IPS-18a (cell line): ENCODE results near the gene LCNL1.

Experiments
- H3K27ac ChIP-seq: one replicate; pipeline ENCODE4 v1.5.1; 2013; ENCODE audit warnings: low read length
- H3K27me3 ChIP-seq: one replicate; pipeline ENCODE4 v1.6.1; 2013; ENCODE audit warnings: mild to moderate bottlenecking, low read length; ENCODE audit not compliant: control insufficient read depth, insufficient read depth
- H3K36me3 ChIP-seq: one replicate; pipeline ENCODE4 v1.6.1; 2013; ENCODE audit warnings: low read depth, low read length; ENCODE audit not compliant: control insufficient read depth
- H3K4me1 ChIP-seq: one replicate; pipeline ENCODE4 v1.6.1; 2013; ENCODE audit warnings: low read depth, low read length; ENCODE audit not compliant: control insufficient read depth
- H3K4me3 ChIP-seq: one replicate; pipeline ENCODE4 v1.5.1; 2013; ENCODE audit warnings: low read length
- H3K9ac ChIP-seq: one replicate; pipeline ENCODE4 v1.6.1; 2013; ENCODE audit warnings: mild to moderate bottlenecking, low read length, moderate library complexity
- H3K9me3 ChIP-seq: one replicate; pipeline ENCODE4 v1.6.1; 2013; ENCODE audit warnings: low read depth, low read length; ENCODE audit not compliant: control insufficient read depth

Gene LCNL1

DNA sequence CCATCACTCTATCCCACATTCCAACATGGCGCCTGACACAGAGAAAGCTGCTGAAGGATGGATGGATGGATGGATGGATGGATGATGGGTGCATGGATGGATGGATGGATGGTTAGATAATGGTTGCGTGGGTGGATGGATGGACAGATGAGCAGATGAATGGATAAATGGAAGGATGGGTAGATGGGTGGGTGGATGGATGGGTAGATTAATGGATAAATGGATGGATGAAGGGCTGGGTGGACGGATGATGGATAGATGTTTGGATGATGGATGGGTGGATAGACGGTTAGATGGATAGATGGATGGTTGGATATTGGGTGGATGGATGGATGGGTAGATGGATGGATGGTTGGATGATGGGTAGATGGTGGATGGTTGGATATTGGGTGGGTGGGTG, 26.2 kb upstream of the LCNL1 start:
- H3K36me3 ChIP-seq = no peaks in the 10 kb centered on the region
- H3K4me3 ChIP-seq = no peak overlapping the region
- H3K27me3 ChIP-seq = no peaks in the 10 kb centered on the region
- H3K27ac ChIP-seq = no peak overlapping the region
- no peak overlapping the region for H3K9ac ChIP-seq
- no peaks in the 10 kb centered on the region for H3K9me3 ChIP-seq
- no peaks in the 10 kb centered on the region for H3K4me1 ChIP-seq

DNA sequence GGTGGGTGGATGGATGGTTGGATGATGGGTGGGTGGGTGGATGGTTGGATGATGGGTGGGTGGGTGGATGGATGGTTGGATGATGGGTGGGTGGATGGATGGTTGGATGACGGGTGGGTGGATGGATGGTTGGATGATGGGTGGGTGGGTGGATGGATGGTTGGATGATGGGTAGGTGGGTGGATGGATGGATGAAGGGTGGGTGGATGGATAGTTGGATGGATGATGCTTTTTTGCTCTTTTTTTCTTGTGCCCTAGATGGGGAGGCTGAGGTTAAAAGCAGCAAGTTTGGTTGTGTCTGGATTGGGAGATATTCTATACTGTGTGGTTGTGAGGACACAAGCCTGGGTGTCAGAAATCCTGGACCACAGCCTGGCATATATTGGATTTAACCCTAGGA, 25.3 kb upstream of the LCNL1 start:
- Histone ChIP-seq H3K9ac (no peak overlapping the region), H3K4me3 (no peak overlapping the region), H3K27ac (no peak overlapping the region), H3K9me3 (no peaks in the 10 kb centered on the region), H3K4me1 (no peaks in the 10 kb centered on the region), H3K36me3 (no peaks in the 10 kb centered on the region), H3K27me3 (no peaks in the 10 kb centered on the region)

DNA sequence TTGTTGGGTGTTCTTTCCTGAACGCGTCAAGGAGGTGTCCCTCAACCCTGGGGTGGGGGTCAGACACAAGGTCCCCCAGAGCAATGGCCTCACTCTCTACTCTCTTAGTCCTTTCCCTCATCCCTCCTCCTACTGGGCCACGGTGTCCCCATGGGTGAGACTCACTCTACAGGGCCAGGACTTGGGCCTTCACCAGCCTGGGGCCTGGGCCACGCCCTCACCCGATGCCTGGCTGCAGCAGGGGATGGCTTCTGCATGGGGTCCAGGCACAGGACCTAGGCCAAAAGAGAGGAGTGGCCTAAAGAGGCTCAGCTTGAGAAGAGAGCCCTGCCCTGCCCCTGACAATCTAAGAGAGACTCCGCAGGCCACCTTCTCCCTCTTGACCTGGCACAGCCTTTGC, 24.9 kb upstream of the LCNL1 start:
- H3K9ac ChIP-seq = no peak overlapping the region

DNA sequence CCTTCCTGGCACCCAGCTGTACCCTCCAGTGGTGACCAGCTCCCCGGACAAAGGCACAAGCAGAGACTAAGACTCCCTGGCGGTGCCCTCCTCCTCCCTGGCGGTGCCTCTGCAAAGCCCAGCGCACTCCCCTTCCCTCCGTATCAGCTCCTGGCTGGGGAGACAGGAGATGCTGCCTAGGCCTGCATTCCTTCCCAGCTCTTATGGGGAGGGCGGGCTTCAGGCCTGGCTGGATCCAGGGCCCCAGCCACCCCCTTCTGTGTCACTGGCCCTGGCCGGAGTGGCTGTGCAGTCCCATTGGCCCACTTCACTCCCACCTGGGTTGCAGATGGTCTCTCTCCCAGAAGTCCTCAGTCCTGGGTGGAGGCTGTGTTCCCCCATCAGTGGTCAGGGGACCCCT, 24.3 kb upstream of the LCNL1 start:
- H3K9me3 ChIP-seq = no peaks in the 10 kb centered on the region
- H3K27ac ChIP-seq = no peak overlapping the region
- H3K9ac ChIP-seq = no peak overlapping the region
- H3K4me3 ChIP-seq = no peak overlapping the region
- no peaks in the 10 kb centered on the region for H3K27me3 ChIP-seq
- no peaks in the 10 kb centered on the region for H3K36me3 ChIP-seq
- H3K4me1 ChIP-seq = no peaks in the 10 kb centered on the region

More for the DNA sequence above, 24.9 kb upstream of the LCNL1 start:
- Histone ChIP-seq H3K27me3 (no peaks in the 10 kb centered on the region), H3K9me3 (no peaks in the 10 kb centered on the region), H3K4me3 (no peak overlapping the region), H3K27ac (no peak overlapping the region), H3K4me1 (no peaks in the 10 kb centered on the region), H3K36me3 (no peaks in the 10 kb centered on the region)

DNA sequence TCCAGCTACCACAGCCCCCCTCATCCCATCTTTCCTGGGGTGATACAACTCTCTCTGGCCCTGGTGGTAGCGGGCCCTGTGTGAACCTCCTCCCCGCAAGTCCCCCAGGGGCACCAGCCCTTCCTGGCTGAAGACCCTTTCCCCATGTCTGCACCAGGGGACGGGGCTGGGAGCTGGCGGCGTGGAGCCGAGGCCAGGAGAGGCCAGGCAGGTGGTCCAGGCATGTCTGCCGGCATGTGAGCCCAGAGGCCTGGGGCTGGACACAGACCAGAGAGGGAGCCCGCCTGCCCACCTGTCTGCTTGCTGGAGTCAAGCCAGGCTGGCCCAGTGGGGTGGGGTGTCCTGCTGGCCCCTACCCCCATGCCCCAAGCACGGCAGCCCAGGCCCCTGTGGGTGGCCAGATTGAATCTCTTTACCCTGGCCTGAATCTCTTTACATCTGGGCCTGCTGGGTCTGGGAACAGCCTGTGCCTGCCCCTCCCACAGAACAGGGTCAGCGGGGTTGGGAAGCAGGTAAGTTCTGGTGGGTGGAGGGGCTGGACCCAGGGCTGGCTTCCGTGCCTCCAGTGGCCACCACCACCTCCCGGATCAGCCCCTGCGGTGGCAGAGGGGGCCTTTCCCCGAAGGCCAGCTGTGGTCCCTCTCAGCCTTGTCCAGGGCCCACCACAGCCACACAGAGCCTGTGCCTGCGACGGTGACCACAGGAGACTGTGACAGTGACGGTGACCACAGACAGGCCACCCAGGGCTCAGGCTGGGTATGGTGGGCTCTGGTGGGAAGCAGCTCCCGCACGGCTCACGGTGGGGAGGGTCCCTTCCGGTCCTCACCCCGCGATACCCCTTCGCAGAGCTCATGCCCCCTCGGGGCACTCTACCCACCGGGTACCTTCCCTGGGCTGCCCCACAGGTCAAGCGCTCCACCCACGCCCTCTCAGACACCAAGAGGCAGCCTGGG, 23.6 kb upstream of the LCNL1 start:
- Histone ChIP-seq H3K4me3 (no peak overlapping the region), H3K36me3 (no peaks in the 10 kb centered on the region), H3K9me3 (no peaks in the 10 kb centered on the region), H3K9ac (no peak overlapping the region), H3K4me1 (no peaks in the 10 kb centered on the region), H3K27me3 (no peaks in the 10 kb centered on the region), H3K27ac (no peak overlapping the region)

DNA sequence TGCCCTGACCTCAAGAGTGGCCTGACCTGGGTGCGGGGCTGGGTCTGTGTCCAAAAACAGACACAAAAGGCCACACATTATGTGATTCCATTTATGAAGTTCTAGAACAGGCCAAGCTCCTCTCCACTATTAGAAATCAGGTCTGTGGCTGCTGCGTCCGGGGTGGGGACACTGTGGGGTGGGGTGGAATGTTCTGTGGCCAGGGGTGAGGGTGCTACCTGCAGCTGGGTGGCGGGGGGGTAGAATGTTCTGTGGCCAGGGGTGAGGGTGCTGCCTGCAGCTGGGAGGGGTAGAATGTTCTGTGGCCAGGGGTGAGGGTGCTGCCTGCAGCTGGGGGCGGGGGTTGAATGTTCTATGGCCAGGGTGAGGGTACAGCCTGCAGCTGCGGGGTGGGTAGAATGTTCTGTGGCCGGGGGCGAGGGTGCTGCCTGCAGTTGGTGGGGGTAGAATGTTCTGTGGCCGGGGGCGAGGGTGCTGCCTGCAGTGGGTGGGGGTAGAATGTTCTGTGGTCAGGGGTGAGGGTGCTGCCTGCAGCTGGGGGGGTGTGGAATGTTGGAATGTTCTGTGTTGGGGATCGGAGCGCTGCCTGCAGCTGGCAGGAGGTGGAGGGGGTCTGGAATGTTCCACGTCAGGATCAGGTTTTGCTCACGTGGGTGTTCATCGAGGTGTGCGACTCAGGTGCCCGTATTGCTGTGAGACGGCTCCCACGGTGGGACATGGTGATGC, 22.4 kb upstream of the LCNL1 start:
- no peak overlapping the region for H3K9ac ChIP-seq

DNA sequence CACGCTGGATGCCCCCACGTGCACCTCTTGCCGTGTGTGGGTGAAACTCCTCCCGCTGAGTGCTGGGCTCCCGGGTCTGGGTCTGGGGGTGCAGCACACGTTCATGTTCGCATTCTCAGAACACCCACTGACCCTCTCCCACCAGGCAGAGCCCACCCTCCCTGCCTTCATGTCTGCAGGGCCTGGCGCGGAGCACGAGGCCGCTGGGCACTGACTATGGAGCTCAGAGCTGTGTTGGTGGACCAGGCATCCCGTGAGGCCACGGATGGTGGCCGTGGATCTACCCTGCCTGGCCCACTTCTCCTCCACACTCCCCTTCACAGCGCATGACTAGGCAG, 21.9 kb upstream of the LCNL1 start:
- Histone ChIP-seq H3K36me3 (no peaks in the 10 kb centered on the region), H3K9me3 (no peaks in the 10 kb centered on the region), H3K4me3 (no peak overlapping the region), H3K27ac (no peak overlapping the region), H3K4me1 (no peaks in the 10 kb centered on the region), H3K9ac (no peak overlapping the region), H3K27me3 (no peaks in the 10 kb centered on the region)

More for the DNA sequence above, 22.4 kb upstream of the LCNL1 start:
- Histone ChIP-seq H3K27me3 (no peaks in the 10 kb centered on the region), H3K27ac (no peak overlapping the region), H3K9me3 (no peaks in the 10 kb centered on the region), H3K4me3 (no peak overlapping the region), H3K4me1 (no peaks in the 10 kb centered on the region), H3K36me3 (no peaks in the 10 kb centered on the region)

DNA sequence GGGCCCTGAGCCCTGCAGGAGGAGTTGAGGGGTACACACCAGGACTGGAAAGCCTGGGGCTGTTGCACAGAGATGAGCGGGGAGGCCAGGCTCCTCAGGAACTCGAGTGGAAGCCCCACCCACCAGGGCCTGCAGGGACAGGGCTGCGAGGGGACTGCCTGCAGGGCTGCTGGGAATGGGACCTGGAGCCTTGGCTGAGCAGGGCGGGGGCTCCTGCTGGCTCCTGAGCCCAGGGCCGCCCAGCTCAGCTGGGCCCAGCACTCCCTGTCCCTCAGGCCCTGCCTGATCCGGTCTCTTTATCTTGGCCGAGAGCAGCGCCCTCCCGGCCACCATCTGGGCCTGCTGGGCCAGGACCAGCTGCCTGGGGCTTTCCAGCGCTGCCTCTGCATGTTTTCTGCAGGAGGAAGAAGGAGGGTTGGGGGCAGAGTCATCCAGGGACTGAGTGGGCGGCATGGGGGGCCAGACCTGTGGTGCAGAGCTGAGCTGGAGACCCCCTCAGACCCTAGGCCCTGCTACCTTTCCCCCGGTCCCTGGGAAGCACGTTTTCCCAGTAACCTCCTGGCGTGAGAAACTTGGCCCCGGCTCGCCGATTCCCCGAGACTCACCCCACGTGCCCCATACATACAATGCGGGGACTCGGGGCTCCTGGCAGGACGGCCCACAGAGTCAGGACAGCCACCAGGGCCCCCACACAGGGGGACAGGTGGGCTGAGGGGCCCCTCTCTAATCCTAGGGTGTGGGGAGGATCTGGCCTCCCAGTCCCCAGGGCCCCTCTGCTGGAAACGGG, 21.3 kb upstream of the LCNL1 start:
- no peaks in the 10 kb centered on the region for H3K36me3 ChIP-seq
- H3K9ac ChIP-seq = no peak overlapping the region
- no peaks in the 10 kb centered on the region for H3K9me3 ChIP-seq
- no peak overlapping the region for H3K4me3 ChIP-seq
- H3K4me1 ChIP-seq = no peaks in the 10 kb centered on the region
- no peaks in the 10 kb centered on the region for H3K27me3 ChIP-seq
- H3K27ac ChIP-seq = no peak overlapping the region

DNA sequence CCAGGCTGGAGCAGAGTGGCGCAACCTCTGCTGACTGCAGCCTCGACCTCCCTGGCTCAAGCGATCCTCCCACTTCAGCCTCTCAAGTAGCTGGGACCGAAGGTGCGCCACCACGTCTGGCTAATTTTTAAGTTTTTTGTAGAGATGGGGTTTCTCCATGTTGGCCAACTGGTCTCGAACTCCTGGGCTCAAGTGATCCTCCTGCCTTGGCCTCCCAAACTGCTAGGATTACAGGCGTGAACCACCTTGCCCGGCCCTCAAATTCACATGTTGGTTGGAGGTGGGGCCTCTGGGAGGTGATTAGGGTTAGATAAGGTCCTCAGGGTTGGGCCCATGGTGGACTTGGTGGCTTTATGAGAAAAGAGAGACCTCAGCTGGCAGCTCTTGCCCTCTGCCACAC, 20.6 kb upstream of the LCNL1 start:
- no peaks in the 10 kb centered on the region for H3K36me3 ChIP-seq
- H3K9ac ChIP-seq = no peak overlapping the region
- no peaks in the 10 kb centered on the region for H3K4me1 ChIP-seq
- no peak overlapping the region for H3K27ac ChIP-seq
- H3K27me3 ChIP-seq = no peaks in the 10 kb centered on the region
- H3K4me3 ChIP-seq = no peak overlapping the region
- no peaks in the 10 kb centered on the region for H3K9me3 ChIP-seq

DNA sequence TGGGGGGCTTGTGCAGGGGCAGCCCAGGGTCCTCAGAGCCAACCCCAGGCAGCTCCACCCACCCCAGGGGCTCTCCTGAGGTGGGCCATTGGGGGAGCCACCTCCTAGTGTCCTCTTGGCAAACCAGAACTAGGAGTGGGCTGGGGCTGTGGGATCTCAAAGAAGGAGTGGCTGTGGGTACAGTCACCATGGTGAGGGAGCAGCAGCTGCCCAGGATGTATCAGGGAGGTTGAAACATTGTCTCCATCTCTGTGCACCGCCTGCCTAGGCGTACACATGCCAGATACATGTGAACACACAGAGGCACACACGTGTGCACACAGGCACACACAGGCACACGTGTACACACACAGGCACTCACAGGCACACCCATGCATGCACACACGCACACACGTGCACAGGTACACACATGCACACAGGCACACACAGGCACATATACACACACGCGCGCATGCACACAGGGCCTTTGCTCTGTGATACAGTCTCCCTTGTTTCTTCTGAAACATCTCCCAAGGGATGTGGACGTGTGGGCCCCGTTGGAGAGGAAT, 20.0 kb upstream of the LCNL1 start:
- Histone ChIP-seq H3K36me3 (no peaks in the 10 kb centered on the region), H3K27ac (no peak overlapping the region), H3K9ac (no peak overlapping the region), H3K4me1 (no peaks in the 10 kb centered on the region), H3K4me3 (no peak overlapping the region), H3K27me3 (no peaks in the 10 kb centered on the region), H3K9me3 (no peaks in the 10 kb centered on the region)

DNA sequence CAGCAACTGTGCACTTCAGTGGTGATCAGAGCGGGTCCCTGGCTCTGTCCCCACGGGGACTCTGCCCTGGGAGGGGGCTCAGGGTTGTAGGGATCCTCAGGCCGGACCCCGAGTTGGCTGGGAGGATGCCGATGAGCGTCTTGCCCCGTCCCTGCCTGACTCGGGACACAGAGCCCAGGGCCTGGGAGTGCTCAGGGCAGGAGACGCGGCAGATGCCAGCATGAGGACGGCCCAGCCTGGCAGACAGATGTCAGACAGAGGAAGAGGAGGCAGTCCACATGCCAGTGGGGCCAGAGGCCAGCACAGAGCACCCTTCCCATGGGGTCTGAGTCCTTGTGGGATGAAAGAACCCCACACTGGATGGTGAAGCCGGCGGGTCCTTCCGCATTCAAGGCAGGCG, 19.5 kb upstream of the LCNL1 start:
- no peak overlapping the region for H3K4me3 ChIP-seq
- H3K27me3 ChIP-seq = no peaks in the 10 kb centered on the region
- H3K9ac ChIP-seq = no peak overlapping the region
- H3K36me3 ChIP-seq = no peaks in the 10 kb centered on the region
- H3K9me3 ChIP-seq = no peaks in the 10 kb centered on the region
- H3K27ac ChIP-seq = no peak overlapping the region
- no peaks in the 10 kb centered on the region for H3K4me1 ChIP-seq
